ENCODE measurements around the gene GRK5. TPM values are rescaled to one million over a fixed set of nuclear protein-coding genes. Genes with fewer than 3 reads are reported as not detected.
"Not testable (repeated sequence)": the region's sequence is repeated elsewhere in the genome, so short reads cannot be mapped to it uniquely, and the experiment has no call there.

The GRK5 gene
- total RNA-seq, 2 donors from 2014 or later: 4.8 to 10.6 TPM

DNA sequence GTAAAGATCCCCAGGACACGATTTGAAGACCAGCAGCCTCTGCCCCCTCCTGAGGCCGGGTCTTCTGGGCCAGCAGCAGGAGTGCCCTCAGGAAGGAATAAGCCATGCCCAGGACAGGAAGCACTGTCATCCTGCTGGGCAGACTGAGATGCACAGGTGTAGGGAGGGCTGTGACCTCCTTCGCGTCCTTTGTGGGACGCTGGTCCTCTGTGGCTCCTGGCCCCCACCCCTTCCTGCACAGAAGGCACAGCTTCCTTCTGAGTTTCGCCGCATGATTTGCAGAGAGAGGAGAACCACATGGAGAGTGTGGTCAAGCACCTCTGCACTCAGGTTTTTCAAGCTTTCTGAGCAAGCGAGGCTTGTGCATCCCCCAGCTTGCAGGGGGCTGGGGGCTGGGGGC, 222.4 kb downstream of the GRK5 start:
- Histone ChIP-seq H3K4me3 (no peak overlapping the region), H3K9me3 (no peaks in the 10 kb centered on the region), H3K27ac (no peak overlapping the region), H3K36me3 (no peaks in the 10 kb centered on the region), H3K4me1 (replicated peaks) (no peaks in the 10 kb centered on the region), H3K27me3 (replicated peaks; ENCODE audit: insufficient read depth) (no peaks in the 10 kb centered on the region)
- intact Hi-C loops (cut with DNase I): no loop called here
- DNase-seq (ENCODE audit: low spot score): no peak
- no peak for TF ChIP-seq POLR2A (IDR thresholded peaks at IDR 0.05)
- TF ChIP-seq, protein P1, sequence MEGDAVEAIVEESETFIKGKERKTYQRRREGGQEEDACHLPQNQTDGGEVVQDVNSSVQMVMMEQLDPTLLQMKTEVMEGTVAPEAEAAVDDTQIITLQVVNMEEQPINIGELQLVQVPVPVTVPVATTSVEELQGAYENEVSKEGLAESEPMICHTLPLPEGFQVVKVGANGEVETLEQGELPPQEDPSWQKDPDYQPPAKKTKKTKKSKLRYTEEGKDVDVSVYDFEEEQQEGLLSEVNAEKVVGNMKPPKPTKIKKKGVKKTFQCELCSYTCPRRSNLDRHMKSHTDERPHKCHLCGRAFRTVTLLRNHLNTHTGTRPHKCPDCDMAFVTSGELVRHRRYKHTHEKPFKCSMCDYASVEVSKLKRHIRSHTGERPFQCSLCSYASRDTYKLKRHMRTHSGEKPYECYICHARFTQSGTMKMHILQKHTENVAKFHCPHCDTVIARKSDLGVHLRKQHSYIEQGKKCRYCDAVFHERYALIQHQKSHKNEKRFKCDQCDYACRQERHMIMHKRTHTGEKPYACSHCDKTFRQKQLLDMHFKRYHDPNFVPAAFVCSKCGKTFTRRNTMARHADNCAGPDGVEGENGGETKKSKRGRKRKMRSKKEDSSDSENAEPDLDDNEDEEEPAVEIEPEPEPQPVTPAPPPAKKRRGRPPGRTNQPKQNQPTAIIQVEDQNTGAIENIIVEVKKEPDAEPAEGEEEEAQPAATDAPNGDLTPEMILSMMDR (IDR thresholded peaks at IDR 0.05): no peak
- no peak for TF ChIP-seq POLR2AphosphoS5 (IDR thresholded peaks at IDR 0.05)
- WGBS: 80% methylated on average over 8 of the region's 8 CpGs

DNA sequence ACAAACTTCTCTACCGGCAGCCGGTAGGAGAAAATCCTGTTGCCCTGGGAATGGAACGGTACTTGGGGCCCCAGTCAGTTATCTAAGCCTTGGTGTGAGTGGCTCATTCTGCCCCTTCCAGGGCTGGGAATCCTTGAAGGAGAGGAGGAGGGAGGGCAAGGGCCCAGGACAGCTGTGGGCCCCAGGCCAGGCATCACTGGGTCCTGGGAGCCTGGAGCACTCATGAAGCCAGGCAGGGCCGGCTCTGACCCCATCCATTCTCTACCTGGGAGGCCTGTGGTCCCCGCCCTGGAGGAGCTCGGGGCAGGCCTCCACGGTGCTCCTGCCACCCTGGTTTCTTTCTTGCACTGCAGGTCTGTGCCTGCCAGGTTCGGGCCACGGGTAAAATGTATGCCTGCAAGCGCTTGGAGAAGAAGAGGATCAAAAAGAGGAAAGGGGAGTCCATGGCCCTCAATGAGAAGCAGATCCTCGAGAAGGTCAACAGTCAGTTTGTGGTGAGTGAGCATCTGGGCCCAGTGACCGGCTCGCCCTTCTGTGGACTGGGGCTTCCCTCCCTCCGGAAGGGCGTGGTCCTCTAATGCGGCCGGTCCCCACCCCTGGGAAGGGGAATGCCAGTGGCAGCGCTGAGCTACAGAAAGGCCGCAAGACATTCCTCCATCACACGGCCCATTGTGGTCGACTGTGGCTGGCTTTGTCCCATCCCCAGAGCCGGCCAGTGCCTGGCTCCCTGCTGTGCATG, 223.8 kb downstream of the GRK5 start:
- intact Hi-C loops (cut with DNase I): no loop called here
- no peak for DNase-seq (ENCODE audit: low spot score)
- H3K27ac ChIP-seq: no peak overlapping the region
- H3K4me1 ChIP-seq (replicated peaks): no peaks in the 10 kb centered on the region
- H3K27me3 ChIP-seq (replicated peaks; ENCODE audit: insufficient read depth): no peaks in the 10 kb centered on the region
- H3K4me3 ChIP-seq: no peak overlapping the region
- H3K36me3 ChIP-seq: no peaks in the 10 kb centered on the region
- WGBS: 79% methylated on average over 22 of the region's 22 CpGs
- H3K9me3 ChIP-seq: no peaks in the 10 kb centered on the region
- TF ChIP-seq, protein P1 (IDR thresholded peaks at IDR 0.05): no peak
- TF ChIP-seq POLR2A (IDR thresholded peaks at IDR 0.05) (no peak), POLR2AphosphoS5 (IDR thresholded peaks at IDR 0.05) (no peak)

- Histone ChIP-seq H3K4me3 (no peak overlapping the region), H3K27ac (no peak overlapping the region), H3K4me1 (replicated peaks) (no peaks in the 10 kb centered on the region), H3K9me3 (no peaks in the 10 kb centered on the region), H3K27me3 (replicated peaks; ENCODE audit: insufficient read depth) (no peaks in the 10 kb centered on the region), H3K36me3 (no peaks in the 10 kb centered on the region)
- TF ChIP-seq, protein P1 (IDR thresholded peaks at IDR 0.05): no peak
- TF ChIP-seq POLR2AphosphoS5 (IDR thresholded peaks at IDR 0.05) (no peak), POLR2A (IDR thresholded peaks at IDR 0.05) (no peak)
- 98% methylated on average over 3 of the region's 3 CpGs for WGBS
- DNase-seq (ENCODE audit: low spot score): no peak
- intact Hi-C loops (cut with DNase I): no loop called here
Observed at GRCh38 chr10:119431773-119432135, 224.4 kb downstream of the GRK5 start.

DNA sequence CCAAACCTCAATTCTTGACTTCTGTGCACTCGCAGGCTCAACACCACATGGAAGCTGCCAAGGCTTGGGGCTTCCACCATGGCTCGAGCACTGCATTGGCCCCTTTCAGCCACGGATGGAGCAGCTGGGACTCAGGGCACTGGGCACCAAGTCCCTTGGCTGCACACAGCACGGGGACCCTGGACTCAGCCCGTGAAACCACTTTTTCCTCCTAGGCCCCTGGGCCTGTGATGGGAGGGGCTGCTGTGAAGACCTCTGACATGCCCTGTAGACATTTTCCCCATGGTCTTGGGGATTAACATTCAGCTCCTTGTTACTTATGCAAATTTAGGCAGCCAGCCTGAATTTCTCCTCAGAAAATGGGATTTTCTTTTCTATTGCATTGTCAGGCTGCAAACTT, 227.6 kb downstream of the GRK5 start:
- DNase-seq (ENCODE audit: low spot score); H3K27ac ChIP-seq; H3K27me3 ChIP-seq (replicated peaks; ENCODE audit: insufficient read depth); H3K4me3 ChIP-seq; H3K36me3 ChIP-seq; H3K9me3 ChIP-seq; intact Hi-C loops (cut with DNase I); H3K4me1 ChIP-seq (replicated peaks): not testable (repeated sequence)
- 98% methylated on average over 5 of the region's 5 CpGs for WGBS

DNA sequence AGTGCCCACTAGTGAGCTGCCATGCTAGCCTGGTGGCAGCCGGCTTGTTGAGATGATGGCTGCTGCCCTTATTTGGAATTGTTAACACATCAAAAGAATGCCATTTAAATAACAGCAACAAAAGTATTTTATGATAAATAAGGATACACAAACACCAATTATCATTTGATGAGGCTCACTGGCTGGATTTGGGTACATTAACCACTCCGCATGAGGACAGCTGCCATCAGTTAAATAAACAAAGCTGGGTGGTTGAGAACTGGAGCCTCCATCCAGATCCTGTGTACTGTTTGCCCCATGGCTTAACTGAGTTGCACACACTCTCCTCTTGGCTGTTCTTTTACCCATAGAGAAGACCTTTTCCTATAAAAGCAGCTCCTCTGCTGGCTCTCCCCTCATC, 231.3 kb downstream of the GRK5 start:
- WGBS: 85% methylated on average over 2 of the region's 2 CpGs
- no peaks in the 10 kb centered on the region for H3K9me3 ChIP-seq
- no peak overlapping the region for H3K27ac ChIP-seq
- H3K27me3 ChIP-seq (replicated peaks; ENCODE audit: insufficient read depth): no peaks in the 10 kb centered on the region
- intact Hi-C loops (cut with DNase I): no loop called here
- H3K4me1 ChIP-seq (replicated peaks): no peaks in the 10 kb centered on the region
- TF ChIP-seq, protein P1 (IDR thresholded peaks at IDR 0.05): no peak
- no peaks in the 10 kb centered on the region for H3K36me3 ChIP-seq
- no peak for DNase-seq (ENCODE audit: low spot score)
- no peak overlapping the region for H3K4me3 ChIP-seq

Measured in prostate gland (tissue), 2 donors.